Mesothelial cell of epicardium (in vitro differentiated cells): ENCODE measurements around the gene ELP1. TPM values are rescaled to one million over a fixed set of nuclear protein-coding genes. Genes with fewer than 3 reads are reported as not detected.
A peak's percentile ranks its signal among the peaks of the same experiment; 100 is the strongest.

Experiments
- DNase-seq, 2 experiments: peaks; one replicate each; pipeline ENCODE4 v3.0.0; 2021; ENCODE audit warnings: low spot score in 2 of 2; ENCODE audit not compliant: unreplicated experiment in 2 of 2
- H3K27ac Mint-ChIP-seq: 2 replicates; pipeline ENCODE4 v1.8.0; 2021; ENCODE audit warnings: mixed read lengths
- H3K27me3 Mint-ChIP-seq: 2 replicates; pipeline ENCODE4 v1.8.0; 2021; ENCODE audit warnings: low read depth, mixed read lengths
- H3K36me3 Mint-ChIP-seq: 2 replicates; pipeline ENCODE4 v1.8.0; 2021; ENCODE audit warnings: mixed read lengths
- H3K4me1 Mint-ChIP-seq: 2 replicates; pipeline ENCODE4 v1.8.0; 2021; ENCODE audit warnings: mixed read lengths
- H3K4me3 Mint-ChIP-seq: 2 replicates; pipeline ENCODE4 v1.8.0; 2021; ENCODE audit warnings: mild to moderate bottlenecking, moderate library complexity, mixed read lengths
- H3K9me3 Mint-ChIP-seq: 2 replicates; pipeline ENCODE4 v1.8.0; 2021; ENCODE audit warnings: mixed read lengths
- CTCF ChIP-seq: fragments of 200-600 bp; sonication (generic); IDR thresholded peaks from one replicate; pipeline ENCODE4 v1.5.0; 2021; ENCODE audit warnings: antibody characterized with exemption; ENCODE audit not compliant: unreplicated experiment
- total RNA-seq: library from RNA; stranded (reverse); gene quantifications from 3 replicates; pipeline ENCODE4 v1.2.1, GENCODE V29; 2021

The ELP1 gene
- total RNA-seq, 1 donor from 2014 or later, result 31.0 TPM

- Mint-ChIP-seq H3K9me3 (no peaks in the 10 kb centered on the region), H3K27ac (no peak overlapping the region), H3K4me1 (peaks cover 17% of the 10 kb centered on the region), H3K36me3 (peaks cover 6% of the 10 kb centered on the region), H3K27me3 (no peaks in the 10 kb centered on the region), H3K4me3 (no peak overlapping the region)
- no peak for DNase-seq
- no peak for TF ChIP-seq CTCF
Observed at GRCh38 chr9:108937561-108938305, 3.8 kb upstream of the ELP1 start.

- Mint-ChIP-seq H3K27ac (peak within 1 kb of the TSS; percentile 99), H3K4me3 (peak within 1 kb of the TSS; percentile 95), H3K36me3 (peaks cover 4% of the 10 kb centered on the region), H3K4me1 (peaks cover 20% of the 10 kb centered on the region), H3K9me3 (no peaks in the 10 kb centered on the region), H3K27me3 (no peaks in the 10 kb centered on the region)
- TF ChIP-seq CTCF, result no peak
- peak; percentile 63 to 71 for DNase-seq
Observed at GRCh38 chr9:108934323-108934893, 484 bp upstream of the ELP1 start, which contains the start of gene ABITRAM. Gene ABITRAM (plus strand): TSS chr9:108934400. CDS start chr9:108934487, 87 bp downstream.

GRCh38 chr9:108933231-108933717, 650 bp downstream of the ELP1 start:
- DNase-seq, result no peak
- H3K4me3 Mint-ChIP-seq, result peak overlapping the region; percentile 95
- no peaks in the 10 kb centered on the region for H3K27me3 Mint-ChIP-seq
- no peaks in the 10 kb centered on the region for H3K9me3 Mint-ChIP-seq
- H3K27ac Mint-ChIP-seq, result peak overlapping the region; percentile 98
- H3K36me3 Mint-ChIP-seq, result peaks cover 6% of the 10 kb centered on the region
- no peak for TF ChIP-seq CTCF
- H3K4me1 Mint-ChIP-seq, result peaks cover 20% of the 10 kb centered on the region

- Mint-ChIP-seq H3K9me3 (no peaks in the 10 kb centered on the region), H3K4me1 (peaks cover 9% of the 10 kb centered on the region)
Observed at GRCh38 chr9:108928386-108928785, 5.5 kb downstream of the ELP1 start.

GRCh38 chr9:108924466-108924865, 9.5 kb downstream of the ELP1 start:
- DNase-seq, result no peak
- Mint-ChIP-seq H3K27ac (no peak overlapping the region), H3K9me3 (no peaks in the 10 kb centered on the region), H3K27me3 (no peaks in the 10 kb centered on the region), H3K4me1 (no peaks in the 10 kb centered on the region), H3K4me3 (no peak overlapping the region), H3K36me3 (peaks cover 38% of the 10 kb centered on the region)
- no peak for TF ChIP-seq CTCF

More at GRCh38 chr9:108928386-108928785, 5.5 kb downstream of the ELP1 start:
- no peak overlapping the region for H3K27ac Mint-ChIP-seq
- TF ChIP-seq CTCF, result no peak
- DNase-seq, result no peak
- H3K27me3 Mint-ChIP-seq, result no peaks in the 10 kb centered on the region
- no peak overlapping the region for H3K4me3 Mint-ChIP-seq
- H3K36me3 Mint-ChIP-seq, result peaks cover 36% of the 10 kb centered on the region
